WTC11 (cell line): ENCODE results near the gene GABARAPL1. TPM values are rescaled to one million over a fixed set of nuclear protein-coding genes. Genes with fewer than 3 reads are reported as not detected.

Experiments used
- ATAC-seq: fragments of 200-7000 bp; cut with Tn5 transposase; 2 replicates; pipeline ENCODE4 v1.10.0; 2021; ENCODE audit warnings: mild to moderate bottlenecking, moderate library complexity
- CTCF ChIA-PET: fragments of 300-600 bp; sonication (Branson Sonifier 250); formaldehyde crosslinking; loops from one replicate; lab custom pipeline; 2021; ENCODE audit warnings: antibody characterized with exemption; lab: Charles Lee
- POLR2A ChIA-PET: fragments of 350-600 bp; sonication (Branson Sonifier 250); formaldehyde crosslinking; loops from one replicate; lab custom pipeline; 2021; ENCODE audit warnings: antibody characterized with exemption; lab: Charles Lee
- DNase-seq: peaks from one replicate; pipeline ENCODE4 v3.0.0; 2021; ENCODE audit warnings: low spot score
- H3K27ac Mint-ChIP-seq: 2 replicates; pipeline ENCODE4 v1.8.0; 2021; ENCODE audit warnings: mixed read lengths
- H3K27me3 Mint-ChIP-seq: 2 replicates; pipeline ENCODE4 v1.8.0; 2021; ENCODE audit warnings: low read depth, mild to moderate bottlenecking, moderate library complexity, mixed read lengths
- H3K36me3 Mint-ChIP-seq: 2 replicates; pipeline ENCODE4 v1.8.0; 2021; ENCODE audit warnings: mixed read lengths
- H3K4me1 Mint-ChIP-seq: 2 replicates; pipeline ENCODE4 v1.8.0; 2022; ENCODE audit warnings: mixed read lengths
- H3K4me3 Mint-ChIP-seq: 2 replicates; pipeline ENCODE4 v1.8.0; 2021; ENCODE audit warnings: mild to moderate bottlenecking, moderate library complexity, mixed read lengths
- H3K9me3 Mint-ChIP-seq: 2 replicates; pipeline ENCODE4 v1.8.0; 2021; ENCODE audit warnings: mixed read lengths
- ATF2 ChIP-seq: sonication (generic); formaldehyde crosslinking; IDR thresholded peaks from 2 replicates; pipeline ENCODE4 v1.8.1; 2022; ENCODE audit warnings: low read depth, missing genetic modification reagents, borderline replicate concordance
- ELF4 ChIP-seq: sonication (generic); formaldehyde crosslinking; IDR thresholded peaks from 2 replicates; pipeline ENCODE4 v1.8.1; 2022; ENCODE audit warnings: low read depth, mild to moderate bottlenecking, moderate library complexity, missing genetic modification reagents
- FOXJ3 ChIP-seq: sonication (generic); formaldehyde crosslinking; IDR thresholded peaks from 2 replicates; pipeline ENCODE4 v1.9.0; 2021; ENCODE audit warnings: missing genetic modification reagents, mild to moderate bottlenecking, borderline replicate concordance
- FOXP1 ChIP-seq: sonication (generic); formaldehyde crosslinking; IDR thresholded peaks from 2 replicates; pipeline ENCODE4 v1.8.0; 2022; ENCODE audit warnings: missing genetic modification reagents, mild to moderate bottlenecking, moderate library complexity, borderline replicate concordance
- GRHL2 ChIP-seq: fragments of 250-450 bp; sonication (Bioruptor Pico); IDR thresholded peaks from 2 replicates; pipeline ENCODE4 v1.8.0; 2022; ENCODE audit warnings: mild to moderate bottlenecking, moderate library complexity; ENCODE audit not compliant: insufficient replicate concordance, severe bottlenecking
- IRF2 ChIP-seq: sonication (generic); formaldehyde crosslinking; IDR thresholded peaks from 2 replicates; pipeline ENCODE4 v1.8.0; 2022; ENCODE audit warnings: low read depth, missing genetic modification reagents, borderline replicate concordance
- MXD4 ChIP-seq: fragments of 250-450 bp; sonication (Bioruptor Pico); IDR thresholded peaks from 2 replicates; pipeline ENCODE4 v1.8.0; 2021; ENCODE audit warnings: mild to moderate bottlenecking, moderate library complexity, borderline replicate concordance
- MYBL2 ChIP-seq: sonication (generic); formaldehyde crosslinking; IDR thresholded peaks from 2 replicates; pipeline ENCODE4 v1.8.1; 2023; ENCODE audit warnings: mild to moderate bottlenecking, moderate library complexity, missing genetic modification reagents
- NFATC4 ChIP-seq: fragments of 250-450 bp; sonication (Bioruptor Pico); IDR thresholded peaks from 2 replicates; pipeline ENCODE4 v1.9.0; 2021; ENCODE audit warnings: mild to moderate bottlenecking
- NFYB ChIP-seq: sonication (generic); formaldehyde crosslinking; conservative IDR thresholded peaks from 2 replicates; pipeline ENCODE4 v1.8.0; 2022; ENCODE audit warnings: low read depth, missing genetic modification reagents
- NR2C2 ChIP-seq: sonication (generic); formaldehyde crosslinking; IDR thresholded peaks from 2 replicates; pipeline ENCODE4 v1.8.0; 2022; ENCODE audit warnings: mild to moderate bottlenecking, missing genetic modification reagents
- PRRX2 ChIP-seq: fragments of 250-450 bp; sonication (Bioruptor Pico); IDR thresholded peaks from 2 replicates; pipeline ENCODE4 v1.8.0; 2021; ENCODE audit warnings: mild to moderate bottlenecking
- SMAD4 ChIP-seq: sonication (generic); formaldehyde crosslinking; IDR thresholded peaks from 2 replicates; pipeline ENCODE4 v1.8.0; 2022; ENCODE audit warnings: mild to moderate bottlenecking, missing genetic modification reagents
- STAT6 ChIP-seq: sonication (generic); formaldehyde crosslinking; conservative IDR thresholded peaks from 2 replicates; pipeline ENCODE4 v1.8.1; 2023; ENCODE audit warnings: mild to moderate bottlenecking, low read depth, missing genetic modification reagents, moderate library complexity
- TP53 ChIP-seq: sonication (generic); formaldehyde crosslinking; IDR thresholded peaks from 2 replicates; pipeline ENCODE4 v1.8.1; 2023; ENCODE audit warnings: mild to moderate bottlenecking, missing genetic modification reagents
- ZBTB21 ChIP-seq: sonication (generic); formaldehyde crosslinking; IDR thresholded peaks from 2 replicates; pipeline ENCODE4 v1.8.1; 2023; ENCODE audit warnings: mild to moderate bottlenecking, missing genetic modification reagents, borderline replicate concordance
- ZNF416 ChIP-seq: fragments of 250-450 bp; sonication (Bioruptor Pico); IDR thresholded peaks from 2 replicates; pipeline ENCODE4 v1.9.0; 2021; ENCODE audit warnings: mild to moderate bottlenecking, inconsistent platforms
- total RNA-seq: library from RNA; stranded (reverse); gene quantifications from 3 replicates; pipeline ENCODE4 v1.2.3, GENCODE V29; 2021
- TF ChIP-seq, protein P1 (sequence below): fragments of 250-450 bp; sonication (Bioruptor Pico); IDR thresholded peaks from 2 replicates; pipeline ENCODE4 v1.8.0; 2021; ENCODE audit warnings: mild to moderate bottlenecking
- TF ChIP-seq, protein P2 (sequence below): fragments of 250-450 bp; sonication (Bioruptor Pico); IDR thresholded peaks from 2 replicates; pipeline ENCODE4 v1.9.0; 2021; ENCODE audit warnings: moderate library complexity, mild to moderate bottlenecking, inconsistent platforms, borderline replicate concordance
- TF ChIP-seq, protein P3 (sequence below): sonication (generic); formaldehyde crosslinking; IDR thresholded peaks from 2 replicates; pipeline ENCODE4 v1.8.1; 2023; ENCODE audit warnings: mild to moderate bottlenecking, missing genetic modification reagents, moderate library complexity
- TF ChIP-seq, protein P4 (sequence below): fragments of 250-450 bp; sonication (Bioruptor Pico); IDR thresholded peaks from 2 replicates; pipeline ENCODE4 v1.9.0; 2021; ENCODE audit warnings: mild to moderate bottlenecking, borderline replicate concordance

The GABARAPL1 gene
- total RNA-seq, 1 experiment from 2014 or later, result 85.2 TPM

GRCh38 chr12:10171973-10172728, 40.5 kb upstream of the GABARAPL1 start, which contains the start of gene OLR1:
Gene OLR1, minus strand, starts transcription at chr12:10172132. Its CDS starts 55 bp downstream, at chr12:10172077.
- ChIA-PET POLR2A (no interaction called here), CTCF (interaction anchor here (0.8 kb wide), 2 partner anchors 19 kb away, joined by 3 read pairs; no protein-coding TSS in a partner anchor)
- DNase-seq (no peak), ATAC-seq (no peak)
- Mint-ChIP-seq H3K36me3 (no peaks in the 10 kb centered on the region), H3K9me3 (no peaks in the 10 kb centered on the region), H3K27ac (no peak within 1 kb of the TSS), H3K27me3 (no peaks in the 10 kb centered on the region), H3K4me1 (no peaks in the 10 kb centered on the region), H3K4me3 (no peak within 1 kb of the TSS)
- TF ChIP-seq PRRX2, result no peak
- TF ChIP-seq ZBTB21 (CRISPR knock-in tag), result no peak
- TF ChIP-seq FOXJ3, result no peak
- no peak for TF ChIP-seq IRF2 (CRISPR knock-in tag)
- TF ChIP-seq, protein P1, sequence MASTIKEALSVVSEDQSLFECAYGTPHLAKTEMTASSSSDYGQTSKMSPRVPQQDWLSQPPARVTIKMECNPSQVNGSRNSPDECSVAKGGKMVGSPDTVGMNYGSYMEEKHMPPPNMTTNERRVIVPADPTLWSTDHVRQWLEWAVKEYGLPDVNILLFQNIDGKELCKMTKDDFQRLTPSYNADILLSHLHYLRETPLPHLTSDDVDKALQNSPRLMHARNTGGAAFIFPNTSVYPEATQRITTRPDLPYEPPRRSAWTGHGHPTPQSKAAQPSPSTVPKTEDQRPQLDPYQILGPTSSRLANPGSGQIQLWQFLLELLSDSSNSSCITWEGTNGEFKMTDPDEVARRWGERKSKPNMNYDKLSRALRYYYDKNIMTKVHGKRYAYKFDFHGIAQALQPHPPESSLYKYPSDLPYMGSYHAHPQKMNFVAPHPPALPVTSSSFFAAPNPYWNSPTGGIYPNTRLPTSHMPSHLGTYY, result no peak
- no peak for TF ChIP-seq ZNF416
- no peak for TF ChIP-seq SMAD4 (CRISPR knock-in tag)
- no peak for TF ChIP-seq ELF4 (CRISPR knock-in tag)
- no peak for TF ChIP-seq MYBL2 (CRISPR knock-in tag)
- no peak for TF ChIP-seq NFYB
- TF ChIP-seq, protein P2, sequence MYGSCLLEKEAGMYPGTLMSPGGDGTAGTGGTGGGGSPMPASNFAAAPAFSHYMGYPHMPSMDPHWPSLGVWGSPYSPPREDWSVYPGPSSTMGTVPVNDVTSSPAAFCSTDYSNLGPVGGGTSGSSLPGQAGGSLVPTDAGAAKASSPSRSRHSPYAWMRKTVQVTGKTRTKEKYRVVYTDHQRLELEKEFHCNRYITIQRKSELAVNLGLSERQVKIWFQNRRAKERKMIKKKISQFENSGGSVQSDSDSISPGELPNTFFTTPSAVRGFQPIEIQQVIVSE (CRISPR knock-in tag), result no peak
- no peak for TF ChIP-seq GRHL2 (CRISPR knock-in tag)
- TF ChIP-seq MXD4 (CRISPR knock-in tag), result no peak

- CTCF ChIA-PET, result interaction anchor here (1.7 kb wide), 1 partner anchor 22 kb away, joined by 7 read pairs; no protein-coding TSS in a partner anchor
- Mint-ChIP-seq H3K4me3 (no peak overlapping the region), H3K4me1 (no peaks in the 10 kb centered on the region; the same call in 1 of the 2 replicates), H3K9me3 (no peaks in the 10 kb centered on the region), H3K27me3 (no peaks in the 10 kb centered on the region), H3K27ac (no peak overlapping the region), H3K36me3 (no peaks in the 10 kb centered on the region)
- DNase-seq, result no peak
- ATAC-seq, result no peak
- POLR2A ChIA-PET, result no interaction called here
- TF ChIP-seq, protein P2 (CRISPR knock-in tag), result no peak
- TF ChIP-seq ATF2 (CRISPR knock-in tag) (no peak), MYBL2 (CRISPR knock-in tag) (no peak), FOXP1 (CRISPR knock-in tag) (no peak), NFATC4 (CRISPR knock-in tag) (no peak), STAT6 (CRISPR knock-in tag) (no peak), TP53 (CRISPR knock-in tag) (no peak), NR2C2 (CRISPR knock-in tag) (no peak)
- TF ChIP-seq, protein P3, sequence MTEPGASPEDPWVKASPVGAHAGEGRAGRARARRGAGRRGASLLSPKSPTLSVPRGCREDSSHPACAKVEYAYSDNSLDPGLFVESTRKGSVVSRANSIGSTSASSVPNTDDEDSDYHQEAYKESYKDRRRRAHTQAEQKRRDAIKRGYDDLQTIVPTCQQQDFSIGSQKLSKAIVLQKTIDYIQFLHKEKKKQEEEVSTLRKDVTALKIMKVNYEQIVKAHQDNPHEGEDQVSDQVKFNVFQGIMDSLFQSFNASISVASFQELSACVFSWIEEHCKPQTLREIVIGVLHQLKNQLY, result no peak
- TF ChIP-seq, protein P4, sequence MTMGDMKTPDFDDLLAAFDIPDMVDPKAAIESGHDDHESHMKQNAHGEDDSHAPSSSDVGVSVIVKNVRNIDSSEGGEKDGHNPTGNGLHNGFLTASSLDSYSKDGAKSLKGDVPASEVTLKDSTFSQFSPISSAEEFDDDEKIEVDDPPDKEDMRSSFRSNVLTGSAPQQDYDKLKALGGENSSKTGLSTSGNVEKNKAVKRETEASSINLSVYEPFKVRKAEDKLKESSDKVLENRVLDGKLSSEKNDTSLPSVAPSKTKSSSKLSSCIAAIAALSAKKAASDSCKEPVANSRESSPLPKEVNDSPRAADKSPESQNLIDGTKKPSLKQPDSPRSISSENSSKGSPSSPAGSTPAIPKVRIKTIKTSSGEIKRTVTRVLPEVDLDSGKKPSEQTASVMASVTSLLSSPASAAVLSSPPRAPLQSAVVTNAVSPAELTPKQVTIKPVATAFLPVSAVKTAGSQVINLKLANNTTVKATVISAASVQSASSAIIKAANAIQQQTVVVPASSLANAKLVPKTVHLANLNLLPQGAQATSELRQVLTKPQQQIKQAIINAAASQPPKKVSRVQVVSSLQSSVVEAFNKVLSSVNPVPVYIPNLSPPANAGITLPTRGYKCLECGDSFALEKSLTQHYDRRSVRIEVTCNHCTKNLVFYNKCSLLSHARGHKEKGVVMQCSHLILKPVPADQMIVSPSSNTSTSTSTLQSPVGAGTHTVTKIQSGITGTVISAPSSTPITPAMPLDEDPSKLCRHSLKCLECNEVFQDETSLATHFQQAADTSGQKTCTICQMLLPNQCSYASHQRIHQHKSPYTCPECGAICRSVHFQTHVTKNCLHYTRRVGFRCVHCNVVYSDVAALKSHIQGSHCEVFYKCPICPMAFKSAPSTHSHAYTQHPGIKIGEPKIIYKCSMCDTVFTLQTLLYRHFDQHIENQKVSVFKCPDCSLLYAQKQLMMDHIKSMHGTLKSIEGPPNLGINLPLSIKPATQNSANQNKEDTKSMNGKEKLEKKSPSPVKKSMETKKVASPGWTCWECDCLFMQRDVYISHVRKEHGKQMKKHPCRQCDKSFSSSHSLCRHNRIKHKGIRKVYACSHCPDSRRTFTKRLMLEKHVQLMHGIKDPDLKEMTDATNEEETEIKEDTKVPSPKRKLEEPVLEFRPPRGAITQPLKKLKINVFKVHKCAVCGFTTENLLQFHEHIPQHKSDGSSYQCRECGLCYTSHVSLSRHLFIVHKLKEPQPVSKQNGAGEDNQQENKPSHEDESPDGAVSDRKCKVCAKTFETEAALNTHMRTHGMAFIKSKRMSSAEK (CRISPR knock-in tag), result no peak
These were observed 37.6 kb upstream of the GABARAPL1 start for GRCh38 chr12:10174986-10175614.
